ENCODE measurements around the gene SFSWAP. TPM values are rescaled to one million over a fixed set of nuclear protein-coding genes. Genes with fewer than 3 reads are reported as not detected.
A peak's percentile ranks its signal among the peaks of the same experiment; 100 is the strongest.

The SFSWAP gene
- total and polyA plus RNA-seq, 5 donors from 2014 or later = 14.6 to 105 (median 18.3) TPM

- peaks cover 54% of the 10 kb centered on the region for H3K36me3 Mint-ChIP-seq
- DNase-seq (no peak), ATAC-seq (ENCODE audit: low read depth in 2 of 2) (no peak)
- no peaks in the 10 kb centered on the region for H3K9me3 Mint-ChIP-seq
- H3K9me3 ChIP-seq (ENCODE audit: control insufficient read depth in 2 of 2, low read length in 2 of 2) = no peaks in the 10 kb centered on the region
- no peak overlapping the region for H3K4me3 Mint-ChIP-seq
- no peaks in the 10 kb centered on the region for H3K27me3 Mint-ChIP-seq
- H3K27ac ChIP-seq (ENCODE audit: insufficient read depth, low read length, poor library complexity, severe bottlenecking) = no peak overlapping the region
- peaks cover 88% of the 10 kb centered on the region for H3K36me3 ChIP-seq (ENCODE audit: control insufficient read depth, insufficient read depth, low read length)
- no peak overlapping the region for H3K4me3 ChIP-seq (ENCODE audit: low read depth, low read length)
- no peak overlapping the region for H3K27ac Mint-ChIP-seq
- H3K4me1 ChIP-seq (ENCODE audit: control insufficient read depth, insufficient read depth, low read length, poor library complexity, severe bottlenecking) = no peaks in the 10 kb centered on the region
- H3K27me3 ChIP-seq (ENCODE audit: control insufficient read depth, insufficient read depth, low read length) = no peaks in the 10 kb centered on the region
- peaks cover 0 to 6% (median 5%) of the 10 kb centered on the region in 4 donors for H3K4me1 Mint-ChIP-seq
These were observed 47.3 kb downstream of the SFSWAP start for GRCh38 chr12:131758016-131758739.

- no peak overlapping the region for H3K27ac ChIP-seq (ENCODE audit: insufficient read depth, low read length, poor library complexity, severe bottlenecking)
These were observed 48.3 kb downstream of the SFSWAP start for GRCh38 chr12:131759176-131759575.

GRCh38 chr12:131761638-131762037 lies 50.7 kb downstream of the SFSWAP start:
- Histone ChIP-seq H3K27ac (ENCODE audit: insufficient read depth, low read length, poor library complexity, severe bottlenecking) (no peak overlapping the region), H3K4me3 (ENCODE audit: low read depth, low read length) (no peak overlapping the region), H3K27me3 (ENCODE audit: control insufficient read depth, insufficient read depth, low read length) (no peaks in the 10 kb centered on the region), H3K4me1 (ENCODE audit: control insufficient read depth, insufficient read depth, low read length, poor library complexity, severe bottlenecking) (no peaks in the 10 kb centered on the region), H3K36me3 (ENCODE audit: control insufficient read depth, insufficient read depth, low read length) (peaks cover 85% of the 10 kb centered on the region), H3K9me3 (ENCODE audit: control insufficient read depth in 2 of 2, low read length in 2 of 2) (no peaks in the 10 kb centered on the region)
- ATAC-seq (ENCODE audit: low read depth in 2 of 2) = no peak
- Mint-ChIP-seq H3K27me3 (no peaks in the 10 kb centered on the region), H3K4me3 (no peak overlapping the region), H3K9me3 (no peaks in the 10 kb centered on the region), H3K4me1 (peaks cover 0 to 2% (median 1%) of the 10 kb centered on the region in 4 donors), H3K27ac (no peak overlapping the region), H3K36me3 (peaks cover 48% of the 10 kb centered on the region)
- no peak for DNase-seq

More at GRCh38 chr12:131759176-131759575, 48.3 kb downstream of the SFSWAP start:
- no peaks in the 10 kb centered on the region for H3K4me1 ChIP-seq (ENCODE audit: control insufficient read depth, insufficient read depth, low read length, poor library complexity, severe bottlenecking)
- Mint-ChIP-seq H3K4me3 (no peak overlapping the region), H3K36me3 (peaks cover 50% of the 10 kb centered on the region), H3K27ac (no peak overlapping the region), H3K9me3 (no peaks in the 10 kb centered on the region), H3K4me1 (peaks cover 0 to 6% (median 5%) of the 10 kb centered on the region in 4 donors), H3K27me3 (no peaks in the 10 kb centered on the region)
- ATAC-seq (ENCODE audit: low read depth in 2 of 2) (no peak), DNase-seq (no peak)
- H3K27me3 ChIP-seq (ENCODE audit: control insufficient read depth, insufficient read depth, low read length) = no peaks in the 10 kb centered on the region
- H3K9me3 ChIP-seq (ENCODE audit: control insufficient read depth in 2 of 2, low read length in 2 of 2) = no peaks in the 10 kb centered on the region
- H3K4me3 ChIP-seq (ENCODE audit: low read depth, low read length) = no peak overlapping the region
- H3K36me3 ChIP-seq (ENCODE audit: control insufficient read depth, insufficient read depth, low read length) = peaks cover 85% of the 10 kb centered on the region

- no peak overlapping the region for H3K4me3 ChIP-seq (ENCODE audit: low read depth, low read length)
- Mint-ChIP-seq H3K4me3 (no peak overlapping the region), H3K9me3 (no peaks in the 10 kb centered on the region), H3K27me3 (no peaks in the 10 kb centered on the region), H3K27ac (no peak overlapping the region), H3K4me1 (peaks cover 0 to 2% (median 1%) of the 10 kb centered on the region in 4 donors), H3K36me3 (peaks cover 47% of the 10 kb centered on the region)
- no peaks in the 10 kb centered on the region for H3K4me1 ChIP-seq (ENCODE audit: control insufficient read depth, insufficient read depth, low read length, poor library complexity, severe bottlenecking)
- H3K36me3 ChIP-seq (ENCODE audit: control insufficient read depth, insufficient read depth, low read length) = peaks cover 82% of the 10 kb centered on the region
- DNase-seq = no peak
- H3K27ac ChIP-seq (ENCODE audit: insufficient read depth, low read length, poor library complexity, severe bottlenecking) = no peak overlapping the region
- H3K9me3 ChIP-seq (ENCODE audit: control insufficient read depth in 2 of 2, low read length in 2 of 2) = no peaks in the 10 kb centered on the region
- ATAC-seq (ENCODE audit: low read depth in 2 of 2) = no peak
- H3K27me3 ChIP-seq (ENCODE audit: control insufficient read depth, insufficient read depth, low read length) = no peaks in the 10 kb centered on the region
These were observed 53.8 kb downstream of the SFSWAP start for GRCh38 chr12:131764738-131765137.

- H3K27me3 ChIP-seq (ENCODE audit: control insufficient read depth, insufficient read depth, low read length) = no peaks in the 10 kb centered on the region
- no peak overlapping the region for H3K27ac ChIP-seq (ENCODE audit: insufficient read depth, low read length, poor library complexity, severe bottlenecking)
- peaks cover 54% of the 10 kb centered on the region for H3K36me3 Mint-ChIP-seq
- H3K27ac Mint-ChIP-seq = no peak overlapping the region
- ATAC-seq (ENCODE audit: low read depth in 2 of 2) (no peak), DNase-seq (no peak)
- H3K36me3 ChIP-seq (ENCODE audit: control insufficient read depth, insufficient read depth, low read length) = peaks cover 82% of the 10 kb centered on the region
- peaks cover 0 to 2% (median 1%) of the 10 kb centered on the region in 4 donors for H3K4me1 Mint-ChIP-seq
- H3K9me3 Mint-ChIP-seq = no peaks in the 10 kb centered on the region
- no peak overlapping the region for H3K4me3 ChIP-seq (ENCODE audit: low read depth, low read length)
- H3K4me3 Mint-ChIP-seq = no peak overlapping the region
- H3K9me3 ChIP-seq (ENCODE audit: control insufficient read depth in 2 of 2, low read length in 2 of 2) = no peaks in the 10 kb centered on the region
- no peaks in the 10 kb centered on the region for H3K27me3 Mint-ChIP-seq
- no peaks in the 10 kb centered on the region for H3K4me1 ChIP-seq (ENCODE audit: control insufficient read depth, insufficient read depth, low read length, poor library complexity, severe bottlenecking)
These were observed 55.1 kb downstream of the SFSWAP start for GRCh38 chr12:131765961-131766360.

GRCh38 chr12:131766382-131767107 lies 55.7 kb downstream of the SFSWAP start:
- H3K9me3 Mint-ChIP-seq = no peaks in the 10 kb centered on the region
- H3K36me3 Mint-ChIP-seq = peaks cover 50% of the 10 kb centered on the region

GRCh38 chr12:131770120-131770519 lies 59.2 kb downstream of the SFSWAP start:
- no peak overlapping the region for H3K4me3 ChIP-seq (ENCODE audit: low read depth, low read length)
- Mint-ChIP-seq H3K27me3 (no peaks in the 10 kb centered on the region), H3K9me3 (no peaks in the 10 kb centered on the region), H3K27ac (no peak overlapping the region), H3K4me3 (no peak overlapping the region), H3K4me1 (peaks cover 0 to 26% (median 16%) of the 10 kb centered on the region in 4 donors), H3K36me3 (peaks cover 47% of the 10 kb centered on the region)
- ATAC-seq (ENCODE audit: low read depth in 2 of 2) (no peak), DNase-seq (no peak)
- peaks cover 74% of the 10 kb centered on the region for H3K36me3 ChIP-seq (ENCODE audit: control insufficient read depth, insufficient read depth, low read length)
- H3K27ac ChIP-seq (ENCODE audit: insufficient read depth, low read length, poor library complexity, severe bottlenecking) = no peak overlapping the region
- H3K27me3 ChIP-seq (ENCODE audit: control insufficient read depth, insufficient read depth, low read length) = no peaks in the 10 kb centered on the region
- no peaks in the 10 kb centered on the region for H3K9me3 ChIP-seq (ENCODE audit: control insufficient read depth in 2 of 2, low read length in 2 of 2)
- no peaks in the 10 kb centered on the region for H3K4me1 ChIP-seq (ENCODE audit: control insufficient read depth, insufficient read depth, low read length, poor library complexity, severe bottlenecking)

More at GRCh38 chr12:131766382-131767107, 55.7 kb downstream of the SFSWAP start:
- Histone ChIP-seq H3K4me1 (ENCODE audit: control insufficient read depth, insufficient read depth, low read length, poor library complexity, severe bottlenecking) (no peaks in the 10 kb centered on the region), H3K36me3 (ENCODE audit: control insufficient read depth, insufficient read depth, low read length) (peaks cover 81% of the 10 kb centered on the region), H3K27me3 (ENCODE audit: control insufficient read depth, insufficient read depth, low read length) (no peaks in the 10 kb centered on the region), H3K9me3 (ENCODE audit: control insufficient read depth in 2 of 2, low read length in 2 of 2) (no peaks in the 10 kb centered on the region), H3K27ac (ENCODE audit: insufficient read depth, low read length, poor library complexity, severe bottlenecking) (no peak overlapping the region), H3K4me3 (ENCODE audit: low read depth, low read length) (no peak overlapping the region)
- no peaks in the 10 kb centered on the region for H3K27me3 Mint-ChIP-seq
- DNase-seq (no peak), ATAC-seq (ENCODE audit: low read depth in 2 of 2) (no peak)
- H3K4me3 Mint-ChIP-seq = no peak overlapping the region
- no peaks in the 10 kb centered on the region for H3K4me1 Mint-ChIP-seq
- H3K27ac Mint-ChIP-seq = peak overlapping the region in 1 of 3 donors; percentile 60

Data from CD4-positive, CD25-positive, alpha-beta regulatory T cell (primary cell).